NCI-H1436 treated with DMSO at 0.1 percent for 48 hours (cell line): ENCODE measurements around the gene FOXRED1.
"Not testable (repeated sequence)": the region's sequence is repeated elsewhere in the genome, so short reads cannot be mapped to it uniquely, and the experiment has no call there.

ENCODE experiments used
- DNase-seq: peaks from one replicate; lab custom pipeline; 2025; lab: John Stamatoyannopoulos, UW

FOXRED1 gene

GRCh38 chr11:126268708-126269579 is at the start of gene FOXRED1, which contains the start of gene SRPRA:
TSS of gene FOXRED1 (plus strand) at chr11:126269154. CDS start at chr11:126269207, 53 bp downstream.
TSS of gene SRPRA (minus strand) at chr11:126268895. CDS start at chr11:126268804, 91 bp downstream.
- peak; percentile 85 for DNase-seq

DNA sequence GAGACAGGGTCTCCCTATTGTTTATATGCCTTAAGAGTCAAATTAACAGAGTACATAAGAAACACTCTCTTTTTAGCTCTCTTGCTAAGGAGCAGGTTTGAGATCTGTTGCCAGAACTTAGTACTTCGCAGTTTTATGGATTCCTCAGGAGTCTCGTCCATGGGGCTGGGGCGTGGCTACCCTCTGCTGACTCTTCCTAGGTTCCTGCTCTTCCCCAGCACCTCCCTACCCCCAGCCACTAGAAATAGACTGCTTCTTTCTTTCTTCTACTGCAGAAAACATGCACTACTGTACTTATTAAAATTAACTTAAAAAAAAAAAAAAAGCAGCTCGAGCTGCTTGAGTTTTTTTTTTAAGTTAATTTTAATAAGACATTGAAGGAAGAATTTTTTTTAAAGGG is 49.4 kb upstream of the FOXRED1 start:
- DNase-seq: no peak

GRCh38 chr11:126224647-126225294 is 44.2 kb upstream of the FOXRED1 start:
- DNase-seq: no peak

DNA sequence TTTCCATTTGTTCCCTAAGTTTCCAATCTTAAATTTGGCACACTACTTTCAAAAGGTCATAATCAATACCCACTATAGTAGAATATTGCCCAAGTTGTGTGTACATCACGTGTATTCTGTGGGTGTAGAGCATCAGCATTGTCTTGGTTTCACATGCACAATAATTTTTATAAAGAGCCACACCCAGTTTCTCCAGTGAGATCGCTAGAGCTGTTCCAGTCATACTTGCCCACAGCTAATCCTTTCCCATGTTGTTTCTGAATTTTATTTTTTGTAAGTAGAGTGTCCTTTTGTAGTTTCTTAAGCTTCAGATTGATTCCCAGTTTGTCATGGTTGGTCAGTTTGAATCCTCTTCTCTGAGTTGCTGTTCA is 43.7 kb upstream of the FOXRED1 start:
- no peak for DNase-seq

GRCh38 chr11:126226334-126227084 is 42.4 kb upstream of the FOXRED1 start:
- no peak for DNase-seq

- no peak for DNase-seq
These were observed 39.0 kb upstream of the FOXRED1 start for GRCh38 chr11:126229858-126230540.

GRCh38 chr11:126231725-126232459 is 37.1 kb upstream of the FOXRED1 start:
- no peak for DNase-seq

GRCh38 chr11:126232683-126233082 is 36.3 kb upstream of the FOXRED1 start:
- DNase-seq: no peak

DNA sequence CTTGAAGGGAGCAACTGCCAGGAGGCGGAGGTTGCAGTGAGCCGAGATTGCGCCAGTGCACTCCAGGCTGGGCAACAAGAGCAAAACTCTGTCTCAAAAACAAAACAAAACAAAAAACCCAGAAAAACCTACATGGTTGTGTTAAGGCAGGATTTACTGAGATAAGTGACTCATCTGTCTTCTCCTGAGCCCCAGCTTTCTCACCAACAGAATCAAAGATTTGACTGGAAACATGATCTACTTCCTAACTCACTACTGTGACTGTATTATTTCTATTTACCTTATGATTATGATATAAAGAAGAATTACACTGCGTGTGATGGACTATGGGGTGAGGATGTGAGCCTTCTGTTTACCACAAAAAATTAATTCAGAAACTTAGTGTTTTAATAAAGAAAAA is 35.6 kb upstream of the FOXRED1 start:
- no peak for DNase-seq

- DNase-seq: no peak
These were observed 22.3 kb upstream of the FOXRED1 start for GRCh38 chr11:126246636-126247035.

GRCh38 chr11:126253265-126253664 is 15.7 kb upstream of the FOXRED1 start:
- DNase-seq: no peak

DNA sequence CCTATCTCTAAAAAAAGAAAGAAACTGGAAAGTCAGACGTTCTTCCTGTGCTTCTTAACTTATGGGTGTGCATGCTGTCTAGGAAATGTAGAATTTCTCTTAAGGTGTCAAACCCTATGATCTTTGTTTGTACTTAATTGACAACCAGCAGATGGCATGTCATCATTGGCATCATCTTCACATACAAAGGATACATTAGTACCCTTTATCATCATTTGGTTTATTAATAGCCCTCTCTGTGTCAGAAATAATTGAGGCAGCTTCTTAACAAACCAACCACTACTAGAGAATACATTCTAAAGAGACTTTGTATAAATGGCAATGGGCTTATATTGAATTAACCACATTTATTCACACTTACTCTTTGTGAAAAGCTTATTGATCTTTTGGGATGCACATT is 14.1 kb upstream of the FOXRED1 start:
- DNase-seq: no peak

DNA sequence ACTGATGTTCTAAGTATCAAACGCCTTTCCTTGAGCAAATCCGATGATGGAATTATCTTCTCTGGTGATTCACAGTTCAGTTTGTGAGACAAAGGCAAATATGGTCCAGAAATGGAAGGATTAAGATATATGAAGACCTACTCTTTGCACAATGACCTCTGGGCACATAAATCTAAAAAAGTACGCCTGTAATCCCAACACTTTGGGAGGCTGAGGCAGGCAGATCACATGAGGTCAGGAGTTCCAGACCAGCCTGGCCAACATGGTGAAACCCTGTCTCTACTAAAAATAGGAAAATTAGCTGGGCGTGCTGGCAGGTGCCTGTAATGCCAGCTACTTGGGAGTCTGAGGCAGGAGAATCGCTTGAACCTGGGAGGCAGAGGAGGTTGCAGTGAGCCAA is 13.4 kb upstream of the FOXRED1 start:
- DNase-seq: not testable (repeated sequence)

DNA sequence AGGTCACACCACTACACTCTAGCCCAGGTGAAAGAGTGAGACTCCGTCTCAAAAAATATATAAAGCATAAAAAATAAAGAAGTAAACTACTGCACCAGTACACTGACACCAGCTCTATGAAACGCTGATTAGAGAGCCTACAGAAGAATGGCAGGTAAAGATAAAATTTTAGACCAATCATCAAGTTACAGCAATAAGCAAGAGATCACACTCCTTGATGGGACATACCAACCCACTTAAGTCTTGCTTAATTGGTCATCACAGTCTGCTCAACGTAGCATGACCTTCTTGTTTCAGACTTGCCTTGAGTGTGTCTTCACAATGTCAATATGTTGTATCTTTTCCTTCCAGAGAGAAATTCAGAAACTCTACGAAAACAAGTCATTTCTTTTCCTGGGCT is 12.7 kb upstream of the FOXRED1 start:
- no peak for DNase-seq

- no peak for DNase-seq
These were observed 11.8 kb upstream of the FOXRED1 start for GRCh38 chr11:126257144-126257543.

DNA sequence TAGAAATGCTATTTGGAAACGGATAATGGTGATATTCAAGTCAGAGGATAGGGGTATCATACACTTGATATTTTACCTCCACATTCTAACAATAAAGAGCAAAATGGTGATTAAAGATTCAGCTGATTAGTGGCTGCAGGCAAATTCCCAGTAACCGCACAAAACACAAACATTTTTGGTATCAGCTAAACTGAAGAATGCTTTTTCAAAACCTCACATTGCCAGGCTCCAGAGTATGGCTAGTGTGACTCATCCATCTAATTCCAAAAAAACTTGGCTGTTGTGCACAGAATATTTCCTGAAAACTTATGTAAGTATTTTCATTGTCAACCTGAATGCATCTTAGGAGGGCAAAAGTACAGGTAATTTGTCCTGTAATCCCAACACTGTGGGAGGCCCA is 11.2 kb upstream of the FOXRED1 start:
- DNase-seq: no peak

DNA sequence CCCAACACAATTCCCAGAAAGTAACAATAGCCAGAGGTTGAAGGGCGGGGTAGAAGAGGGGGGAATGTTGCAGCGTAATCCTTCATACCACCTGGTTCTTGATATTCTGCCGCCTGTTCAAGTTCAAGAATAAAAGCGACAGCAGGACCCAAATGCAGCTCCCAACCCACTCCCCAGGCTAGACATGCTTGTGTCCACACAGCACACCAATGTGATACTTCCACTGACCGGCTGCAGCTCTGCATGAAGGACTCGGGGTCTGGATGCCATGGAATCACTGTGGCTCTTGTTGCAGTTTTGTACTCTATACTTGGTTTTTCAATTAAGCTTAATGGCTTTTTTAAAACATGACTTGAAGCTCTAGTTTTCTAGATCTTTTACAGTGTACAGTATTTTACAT is 6.7 kb upstream of the FOXRED1 start:
- DNase-seq: no peak

GRCh38 chr11:126263489-126263888 is 5.5 kb upstream of the FOXRED1 start:
- no peak for DNase-seq

GRCh38 chr11:126265811-126266210 is 3.1 kb upstream of the FOXRED1 start:
- no peak for DNase-seq

GRCh38 chr11:126267650-126268049 is 1.3 kb upstream of the FOXRED1 start:
- DNase-seq: no peak

GRCh38 chr11:126268361-126268707 is 620 bp upstream of the FOXRED1 start:
- no peak for DNase-seq
